Measurements from ENCODE around the gene KNDC1.
"Not testable (repeated sequence)": the region's sequence is repeated elsewhere in the genome, so short reads cannot be mapped to it uniquely, and the experiment has no call there.

KNDC1 gene

DNA sequence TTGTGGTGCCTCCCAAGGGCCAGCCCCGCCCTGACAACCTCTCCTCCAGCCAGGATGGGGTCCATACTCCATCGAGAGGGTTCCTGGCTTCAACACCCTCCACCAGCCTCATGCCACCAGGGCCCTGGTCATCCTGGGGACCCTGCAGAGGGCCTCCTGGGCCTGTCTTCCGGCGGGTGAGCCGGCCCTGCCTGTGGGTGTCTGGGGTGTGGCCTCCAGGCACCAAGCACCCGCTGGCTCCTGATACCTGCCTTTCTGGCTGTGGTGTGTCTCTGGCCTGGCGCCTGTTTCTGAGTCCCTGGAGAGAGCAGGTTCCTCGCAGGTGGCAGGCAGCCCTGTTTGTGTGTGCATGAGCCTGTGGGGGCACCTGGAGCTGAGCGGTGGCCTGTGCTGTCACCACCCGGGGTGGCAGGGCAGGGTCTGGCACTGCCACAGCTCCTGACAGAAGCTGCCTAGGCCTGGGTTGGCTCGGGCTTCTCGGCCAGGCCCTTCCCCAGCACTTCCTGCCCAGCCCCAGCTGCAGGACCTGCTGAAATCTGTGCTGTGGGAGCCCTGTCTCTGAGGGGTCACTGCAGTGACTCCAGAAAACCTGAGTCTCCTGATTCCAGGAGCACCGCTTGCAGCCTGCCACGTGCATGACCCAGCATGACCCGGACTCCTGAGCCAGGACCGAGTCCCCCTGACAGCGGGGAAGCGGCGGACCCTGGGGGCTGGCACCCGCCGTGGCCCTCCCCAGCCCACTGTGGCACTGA lies 98.2 kb downstream of the KNDC1 start:
- H3K4me3 ChIP-seq (ENCODE audit: low read depth in 1 of 5, low read length in 5 of 5), result peak overlapping the region in 3 of 5 donors; percentile 5 to 47 (median 26)
- no peaks in the 10 kb centered on the region for H3K9me3 ChIP-seq (ENCODE audit: control insufficient read depth in 5 of 5, low read length in 5 of 5)
- H3K27ac ChIP-seq (ENCODE audit: low read depth, low read length), result peak overlapping the region; percentile 30
- H3K36me3 ChIP-seq (ENCODE audit: control insufficient read depth in 5 of 5, insufficient read depth in 5 of 5, low read length in 5 of 5), result no peaks in the 10 kb centered on the region
- peaks cover 0 to 3% (median 2%) of the 10 kb centered on the region in 5 donors for H3K27me3 ChIP-seq (ENCODE audit: control insufficient read depth in 5 of 5, insufficient read depth in 4 of 5, low read length in 5 of 5)
- H3K9ac ChIP-seq (ENCODE audit: low read length in 5 of 5), result peak overlapping the region in 3 of 5 donors; percentile 42 to 58 (median 54)
- H3K4me1 ChIP-seq (ENCODE audit: control insufficient read depth in 5 of 5, insufficient read depth in 5 of 5, low read length in 5 of 5), result peaks cover 6 to 61% (median 53%) of the 10 kb centered on the region in 5 donors

- peak overlapping the region in 1 of 5 donors; percentile 14 for H3K4me3 ChIP-seq (ENCODE audit: low read depth in 1 of 5, low read length in 5 of 5)
- H3K9me3 ChIP-seq (ENCODE audit: control insufficient read depth in 5 of 5, low read length in 5 of 5), result no peaks in the 10 kb centered on the region
- no peaks in the 10 kb centered on the region for H3K36me3 ChIP-seq (ENCODE audit: control insufficient read depth in 5 of 5, insufficient read depth in 5 of 5, low read length in 5 of 5)
- H3K27ac ChIP-seq (ENCODE audit: low read depth, low read length), result peak overlapping the region; percentile 30
- peaks cover 0 to 3% (median 2%) of the 10 kb centered on the region in 5 donors for H3K27me3 ChIP-seq (ENCODE audit: control insufficient read depth in 5 of 5, insufficient read depth in 4 of 5, low read length in 5 of 5)
- peaks cover 6 to 57% (median 53%) of the 10 kb centered on the region in 5 donors for H3K4me1 ChIP-seq (ENCODE audit: control insufficient read depth in 5 of 5, insufficient read depth in 5 of 5, low read length in 5 of 5)
- H3K9ac ChIP-seq (ENCODE audit: low read length in 5 of 5), result peak overlapping the region in 2 of 5 donors; percentile 15 to 54
These were observed 99.0 kb downstream of the KNDC1 start for GRCh38 chr10:133258818-133259601.

- Histone ChIP-seq H3K9ac (ENCODE audit: low read length in 5 of 5) (no peak overlapping the region), H3K4me1 (ENCODE audit: control insufficient read depth in 5 of 5, insufficient read depth in 5 of 5, low read length in 5 of 5) (peaks cover 6 to 62% (median 56%) of the 10 kb centered on the region in 5 donors), H3K4me3 (ENCODE audit: low read depth in 1 of 5, low read length in 5 of 5) (no peak overlapping the region), H3K27me3 (ENCODE audit: control insufficient read depth in 5 of 5, insufficient read depth in 4 of 5, low read length in 5 of 5) (peaks cover 0 to 3% (median 2%) of the 10 kb centered on the region in 5 donors), H3K27ac (ENCODE audit: low read depth, low read length) (peak overlapping the region; percentile 12), H3K9me3 (ENCODE audit: control insufficient read depth in 5 of 5, low read length in 5 of 5) (no peaks in the 10 kb centered on the region), H3K36me3 (ENCODE audit: control insufficient read depth in 5 of 5, insufficient read depth in 5 of 5, low read length in 5 of 5) (no peaks in the 10 kb centered on the region)
These were observed 99.6 kb downstream of the KNDC1 start for GRCh38 chr10:133259602-133259989.

GRCh38 chr10:133260895-133261725 lies 101.1 kb downstream of the KNDC1 start:
- H3K27me3 ChIP-seq (ENCODE audit: control insufficient read depth in 5 of 5, insufficient read depth in 4 of 5, low read length in 5 of 5), result no peaks in the 10 kb centered on the region
- peak overlapping the region in 4 of 5 donors; percentile 16 to 77 (median 62) for H3K9ac ChIP-seq (ENCODE audit: low read length in 5 of 5)
- peak overlapping the region; percentile 37 for H3K27ac ChIP-seq (ENCODE audit: low read depth, low read length)
- H3K4me3 ChIP-seq (ENCODE audit: low read depth in 1 of 5, low read length in 5 of 5), result peak overlapping the region in 4 of 5 donors; percentile 58 to 74 (median 62)
- no peaks in the 10 kb centered on the region for H3K9me3 ChIP-seq (ENCODE audit: control insufficient read depth in 5 of 5, low read length in 5 of 5)
- peaks cover 6 to 74% (median 65%) of the 10 kb centered on the region in 5 donors for H3K4me1 ChIP-seq (ENCODE audit: control insufficient read depth in 5 of 5, insufficient read depth in 5 of 5, low read length in 5 of 5)
- H3K36me3 ChIP-seq (ENCODE audit: control insufficient read depth in 5 of 5, insufficient read depth in 5 of 5, low read length in 5 of 5), result no peaks in the 10 kb centered on the region

DNA sequence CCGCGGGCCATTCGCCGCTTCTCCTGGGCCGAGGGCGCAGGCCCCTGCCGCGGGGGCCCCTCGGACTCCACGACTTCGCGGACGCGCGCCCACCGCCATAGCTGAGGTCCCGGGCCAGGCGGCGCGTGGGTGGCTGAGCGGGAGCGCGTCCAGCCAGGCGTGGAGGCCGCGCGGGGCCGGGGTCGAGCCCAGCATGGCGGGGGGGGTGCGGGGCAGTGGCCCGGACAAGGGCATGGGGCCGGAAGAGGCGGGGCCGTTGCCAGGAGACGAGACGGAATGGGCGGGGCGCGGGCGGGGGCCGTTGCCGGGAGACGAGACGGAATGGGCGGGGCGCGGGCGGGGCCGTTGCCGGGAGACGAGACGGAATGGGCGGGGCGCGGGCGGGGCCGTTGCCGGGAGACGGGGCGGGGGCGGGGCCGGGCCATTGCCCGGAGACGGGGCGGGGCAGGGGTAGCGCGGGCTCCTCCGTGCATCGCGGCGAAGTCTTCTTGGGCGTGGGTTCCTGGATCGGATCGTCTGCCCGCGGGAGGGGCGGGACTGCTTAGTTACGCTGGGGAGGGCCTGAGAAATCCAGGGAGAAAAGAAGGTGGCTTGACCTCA lies 101.8 kb downstream of the KNDC1 start:
- no peaks in the 10 kb centered on the region for H3K27me3 ChIP-seq (ENCODE audit: control insufficient read depth in 5 of 5, insufficient read depth in 4 of 5, low read length in 5 of 5)
- peak overlapping the region in 4 of 5 donors; percentile 16 to 77 (median 51) for H3K9ac ChIP-seq (ENCODE audit: low read length in 5 of 5)
- H3K4me3 ChIP-seq (ENCODE audit: low read depth in 1 of 5, low read length in 5 of 5), result peak overlapping the region; percentile 53 to 74 (median 61)
- peaks cover 6 to 80% (median 69%) of the 10 kb centered on the region in 5 donors for H3K4me1 ChIP-seq (ENCODE audit: control insufficient read depth in 5 of 5, insufficient read depth in 5 of 5, low read length in 5 of 5)
- H3K9me3 ChIP-seq (ENCODE audit: control insufficient read depth in 5 of 5, low read length in 5 of 5), result no peaks in the 10 kb centered on the region
- peak overlapping the region; percentile 37 for H3K27ac ChIP-seq (ENCODE audit: low read depth, low read length)
- H3K36me3 ChIP-seq (ENCODE audit: control insufficient read depth in 5 of 5, insufficient read depth in 5 of 5, low read length in 5 of 5), result no peaks in the 10 kb centered on the region

- Histone ChIP-seq H3K9me3 (ENCODE audit: control insufficient read depth in 5 of 5, low read length in 5 of 5) (no peaks in the 10 kb centered on the region), H3K27me3 (ENCODE audit: control insufficient read depth in 5 of 5, insufficient read depth in 4 of 5, low read length in 5 of 5) (no peaks in the 10 kb centered on the region), H3K4me1 (ENCODE audit: control insufficient read depth in 5 of 5, insufficient read depth in 5 of 5, low read length in 5 of 5) (peaks cover 6 to 72% (median 63%) of the 10 kb centered on the region in 5 donors), H3K9ac (ENCODE audit: low read length in 5 of 5) (peak overlapping the region in 1 of 5 donors; percentile 30), H3K36me3 (ENCODE audit: control insufficient read depth in 5 of 5, insufficient read depth in 5 of 5, low read length in 5 of 5) (no peaks in the 10 kb centered on the region), H3K27ac (ENCODE audit: low read depth, low read length) (no peak overlapping the region), H3K4me3 (ENCODE audit: low read depth in 1 of 5, low read length in 5 of 5) (peak overlapping the region in 2 of 5 donors; percentile 54 to 57)
These were observed 102.7 kb downstream of the KNDC1 start for GRCh38 chr10:133262696-133263095.

DNA sequence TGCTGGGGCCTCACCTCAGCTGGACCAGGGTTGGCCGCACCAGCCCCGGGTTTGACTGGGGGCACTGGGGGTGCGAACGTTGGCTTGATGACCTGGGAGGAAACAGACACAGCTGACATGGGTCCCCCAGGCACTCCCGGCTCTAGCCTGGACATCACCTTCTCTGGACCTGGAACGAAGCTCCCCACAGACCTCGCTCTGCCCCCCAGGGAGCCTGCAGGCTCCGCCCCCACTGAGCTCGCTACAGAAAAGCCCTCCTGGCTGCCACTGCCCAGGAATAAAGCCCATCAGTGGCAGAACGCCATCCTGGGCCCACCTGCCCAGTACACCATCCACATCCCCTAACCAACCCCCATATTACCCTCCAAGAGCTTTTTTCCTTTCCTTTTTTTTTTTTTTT lies 103.7 kb downstream of the KNDC1 start:
- H3K4me1 ChIP-seq (ENCODE audit: control insufficient read depth in 5 of 5, insufficient read depth in 5 of 5, low read length in 5 of 5), result peaks cover 6 to 63% (median 53%) of the 10 kb centered on the region in 5 donors
- no peaks in the 10 kb centered on the region for H3K27me3 ChIP-seq (ENCODE audit: control insufficient read depth in 5 of 5, insufficient read depth in 4 of 5, low read length in 5 of 5)
- H3K36me3 ChIP-seq (ENCODE audit: control insufficient read depth in 5 of 5, insufficient read depth in 5 of 5, low read length in 5 of 5), result no peaks in the 10 kb centered on the region
- no peaks in the 10 kb centered on the region for H3K9me3 ChIP-seq (ENCODE audit: control insufficient read depth in 5 of 5, low read length in 5 of 5)
- no peak overlapping the region for H3K9ac ChIP-seq (ENCODE audit: low read length in 5 of 5)
- no peak overlapping the region for H3K4me3 ChIP-seq (ENCODE audit: low read depth in 1 of 5, low read length in 5 of 5)
- H3K27ac ChIP-seq (ENCODE audit: low read depth, low read length), result no peak overlapping the region

- Histone ChIP-seq H3K4me3 (ENCODE audit: low read depth in 1 of 5, low read length in 5 of 5) (no peak overlapping the region), H3K9me3 (ENCODE audit: control insufficient read depth in 5 of 5, low read length in 5 of 5) (no peaks in the 10 kb centered on the region), H3K9ac (ENCODE audit: low read length in 5 of 5) (no peak overlapping the region), H3K36me3 (ENCODE audit: control insufficient read depth in 5 of 5, insufficient read depth in 5 of 5, low read length in 5 of 5) (no peaks in the 10 kb centered on the region), H3K27me3 (ENCODE audit: control insufficient read depth in 5 of 5, insufficient read depth in 4 of 5, low read length in 5 of 5) (no peaks in the 10 kb centered on the region), H3K4me1 (ENCODE audit: control insufficient read depth in 5 of 5, insufficient read depth in 5 of 5, low read length in 5 of 5) (peaks cover 4 to 55% (median 45%) of the 10 kb centered on the region in 5 donors), H3K27ac (ENCODE audit: low read depth, low read length) (no peak overlapping the region)
These were observed 104.4 kb downstream of the KNDC1 start for GRCh38 chr10:133264461-133264860.

- not testable (repeated sequence) for H3K4me3 ChIP-seq (ENCODE audit: low read depth in 1 of 5, low read length in 5 of 5); H3K27ac ChIP-seq (ENCODE audit: low read depth, low read length); H3K9ac ChIP-seq (ENCODE audit: low read length in 5 of 5); H3K27me3 ChIP-seq (ENCODE audit: control insufficient read depth in 5 of 5, insufficient read depth in 4 of 5, low read length in 5 of 5); H3K36me3 ChIP-seq (ENCODE audit: control insufficient read depth in 5 of 5, insufficient read depth in 5 of 5, low read length in 5 of 5); H3K9me3 ChIP-seq (ENCODE audit: control insufficient read depth in 5 of 5, low read length in 5 of 5)
- H3K4me1 ChIP-seq (ENCODE audit: control insufficient read depth in 5 of 5, insufficient read depth in 5 of 5, low read length in 5 of 5), result peaks cover 3 to 49% (median 39%) of the 10 kb centered on the region in 5 donors
These were observed 105.0 kb downstream of the KNDC1 start for GRCh38 chr10:133265052-133265451.
